ENCODE measurements around the gene IL11RA.
"Not testable (repeated sequence)": the region's sequence is repeated elsewhere in the genome, so short reads cannot be mapped to it uniquely, and the experiment has no call there.

Gene IL11RA

DNA sequence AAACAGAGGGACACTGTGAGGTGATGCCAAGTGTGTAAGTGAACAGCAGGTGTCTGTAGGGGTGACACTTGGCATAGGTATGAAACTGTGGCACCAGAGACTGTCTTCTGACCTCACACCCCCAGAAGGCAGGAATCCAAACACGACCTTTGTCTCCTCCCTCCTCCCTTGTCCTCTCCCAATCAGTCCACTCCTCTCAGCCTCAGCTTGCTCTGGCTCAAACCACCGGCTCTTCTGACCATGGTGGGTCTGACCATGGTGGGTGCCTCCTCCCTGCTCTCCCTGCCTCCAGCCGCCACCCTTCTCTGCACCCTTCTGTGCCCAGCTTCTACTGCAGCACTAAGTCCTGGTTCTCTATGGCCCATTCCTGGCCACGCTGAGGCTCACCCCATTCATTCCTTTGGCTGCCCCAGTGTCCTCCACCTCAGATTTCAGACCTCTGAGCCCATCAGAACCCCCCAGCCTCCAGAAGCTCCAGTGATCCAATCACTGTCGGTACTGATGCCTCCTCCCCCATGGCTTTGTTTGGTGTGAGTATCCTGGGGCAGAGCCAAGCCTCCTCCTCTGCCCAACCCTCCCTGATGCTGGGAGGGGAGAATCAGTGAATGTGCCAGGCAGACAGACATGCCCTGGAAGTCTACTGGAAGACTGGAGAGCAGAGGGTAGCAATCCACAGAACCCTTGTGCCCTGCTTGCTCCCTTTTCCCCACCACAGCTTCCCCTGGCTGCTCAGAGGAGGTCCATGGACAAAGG lies 21.4 kb upstream of the IL11RA start:
- DNase-seq = no peak

DNA sequence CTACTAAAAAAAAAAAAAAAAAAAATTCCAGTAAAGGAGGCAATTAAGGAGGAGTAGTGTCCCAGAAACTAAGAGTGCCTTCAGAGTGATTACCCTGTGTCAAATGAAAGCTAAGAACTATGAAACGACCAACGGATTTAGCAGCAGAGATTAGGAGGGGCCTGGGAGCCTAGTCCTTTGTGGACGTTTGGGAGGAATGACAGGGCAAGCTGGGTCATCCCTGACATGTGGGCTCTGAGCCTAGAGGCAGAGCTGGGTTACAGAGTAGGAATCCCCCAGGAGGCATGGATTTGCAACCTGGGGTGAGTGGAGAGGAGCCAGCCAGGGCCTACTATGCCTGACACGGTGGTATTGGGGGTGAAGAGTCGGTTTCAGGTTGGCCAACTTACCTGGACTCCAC lies 18.8 kb upstream of the IL11RA start:
- no peak for DNase-seq

DNA sequence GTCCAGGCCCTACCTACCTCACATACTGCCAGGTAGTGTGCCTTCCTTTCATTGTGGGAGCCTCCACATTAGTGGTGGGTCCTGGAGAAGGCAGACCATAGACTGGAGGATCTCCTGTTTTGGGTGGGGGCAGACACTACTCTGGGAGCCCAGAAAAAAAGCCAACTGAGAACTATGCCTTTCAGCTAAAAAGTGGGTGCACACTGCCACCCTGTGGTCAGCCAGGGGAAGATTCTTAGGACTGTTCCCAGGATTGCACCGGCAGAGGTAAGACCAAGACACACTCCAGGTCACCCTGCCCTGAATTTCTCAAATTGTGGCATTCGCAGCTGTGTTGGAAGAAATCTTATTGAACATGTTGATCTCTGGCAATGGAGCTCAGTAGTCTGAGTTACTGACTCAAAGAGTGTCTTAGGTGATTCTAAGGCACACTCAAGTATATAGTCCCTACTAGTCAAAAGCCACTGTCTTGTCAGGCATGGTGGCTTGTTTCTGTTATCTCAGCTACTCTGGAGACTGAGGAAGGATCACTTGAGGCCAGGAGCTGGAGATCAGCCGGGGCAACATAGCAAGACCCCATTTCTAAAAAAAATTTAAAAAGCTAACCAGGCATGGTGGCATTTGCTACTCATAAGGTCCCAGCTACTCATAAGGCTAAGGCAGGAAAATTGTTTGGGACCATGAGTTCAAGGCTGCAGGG lies 18.0 kb upstream of the IL11RA start:
- peak; percentile 81 for DNase-seq

DNA sequence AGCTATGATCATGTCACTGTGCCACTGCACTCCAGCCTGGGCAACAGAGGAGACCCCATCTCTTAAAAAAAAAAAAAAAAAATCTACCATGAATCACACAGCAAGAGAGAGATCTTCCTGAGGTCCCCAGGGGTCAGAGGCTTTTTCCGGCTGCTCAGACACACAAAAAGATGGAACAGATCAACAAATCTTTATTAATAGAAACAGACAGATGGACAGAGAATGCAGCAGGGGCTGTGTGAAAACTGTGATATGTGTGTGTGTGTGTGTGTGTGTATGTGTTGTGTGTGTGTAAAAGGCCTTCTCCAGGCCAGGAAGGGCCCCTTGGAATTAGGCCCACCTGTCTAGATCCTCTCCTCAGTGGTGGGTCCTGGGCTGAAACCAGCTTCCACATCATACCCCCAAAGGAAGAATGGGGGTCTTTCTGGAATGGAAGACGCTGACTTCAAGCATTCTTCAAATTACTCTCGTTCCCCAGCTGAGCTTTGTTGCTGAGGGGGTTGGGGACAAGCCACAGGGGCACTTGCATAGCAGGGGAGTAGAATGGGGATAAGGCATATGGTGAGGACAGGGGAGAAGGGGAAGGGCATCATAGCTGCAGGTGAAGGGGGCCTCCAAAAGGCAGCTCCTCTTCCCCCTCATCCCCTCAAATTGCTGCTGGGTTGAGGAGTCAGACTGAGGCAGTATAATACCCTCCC lies 17.3 kb upstream of the IL11RA start:
- DNase-seq = no peak

DNA sequence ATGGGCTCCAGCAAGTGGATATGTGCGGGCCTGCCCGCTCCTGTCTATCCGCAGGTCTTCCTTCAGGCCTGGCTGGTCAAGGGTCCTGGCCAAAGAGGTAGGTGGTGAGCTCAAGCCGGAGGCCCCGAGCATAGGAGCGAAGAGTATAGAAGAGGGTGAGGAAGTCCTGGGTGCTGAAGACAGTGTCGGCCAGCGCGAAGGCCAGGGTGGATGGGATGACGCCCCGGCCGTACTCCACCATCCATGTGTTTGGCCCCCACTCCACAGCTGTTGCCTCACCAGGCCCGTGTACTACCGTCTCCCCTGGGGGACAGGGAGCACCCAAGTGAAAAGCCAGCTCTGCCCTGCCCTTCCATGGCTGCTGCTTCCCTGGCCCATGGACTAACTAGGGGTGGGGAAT lies 16.4 kb upstream of the IL11RA start:
- DNase-seq = no peak

DNA sequence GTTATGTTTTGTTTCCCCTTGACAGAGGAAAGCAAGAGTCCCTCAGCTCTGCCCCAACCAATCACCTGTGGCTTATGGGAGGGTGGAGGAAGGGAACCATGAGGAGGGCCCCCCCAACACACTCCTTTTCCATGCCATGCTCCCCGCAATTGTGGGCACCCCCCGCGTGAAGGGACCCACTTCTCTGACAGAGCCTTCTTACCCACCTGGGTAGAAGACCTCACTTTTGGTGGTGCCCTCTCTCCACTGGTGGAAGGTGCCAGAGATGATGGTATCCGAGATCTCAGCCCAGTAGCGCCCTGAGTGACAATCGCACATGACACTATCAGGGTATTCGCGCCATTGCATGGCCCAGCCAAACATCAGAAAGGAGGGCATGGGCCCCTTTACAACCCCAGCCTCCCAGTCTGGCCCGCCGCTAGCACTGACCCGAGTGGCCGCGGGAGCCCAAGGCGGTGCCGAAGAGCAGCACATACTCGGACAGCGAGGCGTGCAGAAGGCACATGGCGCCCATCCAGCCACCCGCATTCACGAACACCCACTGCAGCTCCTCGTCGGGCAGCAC lies 15.1 kb upstream of the IL11RA start:
- DNase-seq = peak; percentile 51

DNA sequence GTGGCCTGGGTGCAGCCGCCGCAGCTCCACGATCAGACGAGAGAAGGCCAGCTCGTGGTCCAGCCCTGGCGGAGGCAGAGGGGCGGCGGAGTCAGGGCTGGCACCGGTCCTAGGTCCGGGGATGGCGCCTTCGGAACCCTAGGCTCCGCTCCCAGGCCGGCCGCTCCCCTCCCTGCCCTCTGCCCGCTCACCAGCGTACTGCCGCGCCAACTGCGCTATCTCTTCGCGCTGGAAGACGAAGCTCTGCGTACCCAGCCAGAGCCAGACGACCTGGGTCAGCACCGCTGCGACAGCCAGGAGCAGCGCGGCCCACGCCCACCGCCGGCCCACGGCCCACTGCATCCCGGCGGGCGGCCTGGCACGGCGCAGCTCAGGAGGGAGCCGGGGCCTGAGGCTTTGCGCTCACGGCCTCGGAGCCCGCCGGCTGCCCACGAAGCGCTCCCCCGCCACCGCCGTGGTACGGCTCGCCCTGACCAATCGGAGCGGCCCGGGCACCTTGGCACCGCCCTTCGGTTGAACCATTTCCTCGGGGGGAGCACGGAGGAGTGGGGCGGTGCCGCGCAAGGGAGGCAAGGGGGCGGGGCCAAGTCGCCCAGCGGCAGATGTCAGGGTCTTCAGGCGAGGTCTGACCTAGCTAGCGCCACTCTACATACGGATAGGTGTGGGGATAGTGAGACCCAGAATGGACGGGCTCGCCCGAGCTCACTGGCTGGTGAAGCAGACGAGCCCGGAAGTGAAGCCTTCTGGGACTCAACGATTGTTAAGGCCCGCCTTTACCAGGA lies 14.4 kb upstream of the IL11RA start, which contains the start of gene SIGMAR1:
TSS of gene SIGMAR1 (minus strand) at position 432 of the 782 bp plus-strand sequence. CDS start at position 342, 90 bp downstream.
- DNase-seq = peak; percentile 96

DNA sequence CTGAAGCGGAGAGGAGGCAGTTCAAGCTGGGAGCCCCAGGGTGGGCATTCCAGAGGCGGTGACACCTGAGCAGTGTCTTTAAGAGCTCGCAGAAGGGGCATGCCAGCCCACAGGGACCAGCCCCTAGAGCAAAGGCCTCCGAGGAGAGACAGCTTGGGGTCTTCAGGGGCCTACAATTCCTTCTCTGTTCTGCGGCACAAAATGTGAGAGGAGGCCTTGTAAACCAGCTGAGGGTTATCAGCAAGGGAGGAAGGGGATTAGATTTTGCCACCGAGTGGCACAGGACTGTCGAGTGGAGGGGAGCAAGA lies 13.9 kb upstream of the IL11RA start:
- DNase-seq = no peak

DNA sequence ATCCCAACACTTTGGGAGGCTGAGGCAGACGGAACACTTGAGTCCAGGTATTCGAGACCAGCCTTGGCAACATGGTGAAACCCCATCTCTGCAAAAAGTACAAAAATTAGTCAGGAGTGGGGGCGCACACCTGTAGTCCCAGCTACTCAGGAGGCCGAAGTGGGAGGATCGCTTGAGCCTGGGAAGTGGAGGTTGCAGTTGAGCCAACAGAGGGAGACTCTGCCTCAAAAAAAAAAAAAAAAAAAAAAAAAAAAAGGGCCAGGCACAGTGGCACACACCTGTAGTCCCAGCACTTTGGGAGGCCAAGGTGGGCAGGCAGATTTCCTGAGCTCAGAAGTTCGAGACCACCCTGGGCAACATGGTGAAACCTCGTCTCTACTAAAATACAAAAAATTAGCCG lies 12.7 kb upstream of the IL11RA start:
- DNase-seq = not testable (repeated sequence)

DNA sequence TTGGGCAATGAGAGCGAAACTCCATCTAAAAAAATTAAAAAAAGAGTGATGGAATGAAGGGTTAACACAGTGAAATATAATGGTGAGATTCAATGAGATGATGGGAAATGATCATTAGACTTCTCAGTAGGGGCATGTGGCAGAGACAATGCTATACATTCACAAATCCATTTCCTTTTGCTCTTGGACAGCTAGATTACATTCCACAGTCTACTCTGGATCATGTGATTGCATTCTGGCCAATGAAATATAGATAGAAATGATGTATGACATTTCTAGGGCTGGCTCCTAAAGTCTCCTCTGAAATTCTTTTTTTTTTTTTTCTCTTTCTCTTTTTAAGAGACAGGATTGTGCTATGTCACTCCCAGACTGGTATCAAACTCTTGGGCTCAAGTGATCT lies 9.3 kb upstream of the IL11RA start:
- no peak for DNase-seq

DNA sequence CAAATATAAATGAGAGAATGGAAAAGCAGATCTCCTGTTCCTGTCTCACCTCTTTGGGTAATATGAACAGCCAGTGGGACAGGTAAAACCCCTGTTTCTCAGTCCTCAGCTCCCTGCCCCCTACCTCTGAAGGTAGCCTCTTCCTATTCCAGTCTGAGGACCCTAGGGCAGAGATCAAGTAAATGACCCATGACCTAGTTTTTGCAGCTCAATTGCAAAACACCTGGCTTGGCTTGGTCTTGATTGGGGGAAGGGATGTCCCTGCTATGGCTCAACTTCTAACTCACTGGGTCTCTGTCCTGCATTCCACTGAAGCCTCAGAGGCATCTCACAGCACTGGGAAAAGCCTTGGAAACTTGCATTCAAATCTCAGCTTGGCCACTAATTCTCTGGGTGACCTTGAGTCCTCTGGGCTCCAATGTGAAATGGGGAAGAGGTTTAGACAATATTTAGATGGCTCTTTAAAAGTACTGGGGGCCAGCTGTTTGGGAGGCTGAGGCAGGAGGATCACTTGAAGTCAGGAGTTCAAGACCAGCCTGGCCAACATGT lies 7.1 kb upstream of the IL11RA start:
- no peak for DNase-seq

DNA sequence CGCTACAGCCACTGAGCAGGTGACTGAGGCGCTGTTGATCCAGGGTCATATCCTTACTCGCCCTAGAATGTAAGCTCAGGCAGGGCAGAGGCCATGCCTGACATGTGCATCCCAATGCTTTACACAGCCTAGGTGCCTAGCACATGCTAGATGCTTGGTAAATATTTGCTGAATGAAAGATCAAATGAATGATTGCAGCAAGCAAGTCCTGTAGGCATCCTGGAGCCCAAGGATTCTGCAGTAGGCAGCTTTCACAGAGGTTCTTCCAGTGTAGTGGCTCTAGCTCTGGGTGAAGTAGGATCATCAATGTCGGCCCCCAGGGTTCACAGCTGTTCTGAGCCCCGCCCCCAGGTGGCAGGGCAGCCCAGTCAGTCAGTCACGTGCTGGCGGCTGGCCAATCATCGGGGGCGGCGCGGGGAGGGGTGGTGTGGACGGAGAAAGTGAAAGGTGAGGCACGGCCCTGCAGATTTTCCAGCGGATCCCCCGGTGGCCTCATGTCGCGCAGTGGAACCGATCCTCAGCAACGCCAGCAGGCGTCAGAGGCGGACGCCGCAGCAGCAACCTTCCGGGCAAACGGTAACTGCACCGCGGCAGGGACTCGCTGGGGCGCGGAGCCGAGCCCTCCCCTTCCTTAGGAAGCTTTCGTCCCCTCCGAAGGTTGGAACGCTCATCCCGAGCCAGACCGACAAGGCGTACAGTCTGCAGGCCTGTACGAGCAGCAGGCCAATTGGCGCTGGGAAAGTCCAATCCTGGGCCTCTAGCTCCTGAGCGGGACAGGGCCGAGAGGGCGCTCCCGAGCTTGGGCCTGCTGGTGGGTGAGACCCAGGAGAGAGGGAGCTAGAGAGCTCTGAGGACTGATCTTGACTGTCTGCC lies 5.5 kb upstream of the IL11RA start, which contains the start of gene GALT:
TSS of gene GALT (plus strand) at position 465 of the 873 bp plus-strand sequence. CDS start at position 495, 30 bp downstream.
- peak; percentile 98 for DNase-seq

DNA sequence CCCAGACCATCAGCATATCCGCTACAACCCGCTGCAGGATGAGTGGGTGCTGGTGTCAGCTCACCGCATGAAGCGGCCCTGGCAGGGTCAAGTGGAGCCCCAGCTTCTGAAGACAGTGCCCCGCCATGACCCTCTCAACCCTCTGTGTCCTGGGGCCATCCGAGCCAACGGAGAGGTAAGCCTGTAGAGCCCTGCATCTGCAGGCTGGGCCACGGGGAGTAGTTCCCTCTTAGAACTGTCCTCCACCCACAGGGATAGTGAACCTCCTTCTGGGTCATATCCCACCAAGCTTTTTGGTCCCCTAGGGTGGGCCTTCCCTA lies 4.9 kb upstream of the IL11RA start:
- DNase-seq = no peak

DNA sequence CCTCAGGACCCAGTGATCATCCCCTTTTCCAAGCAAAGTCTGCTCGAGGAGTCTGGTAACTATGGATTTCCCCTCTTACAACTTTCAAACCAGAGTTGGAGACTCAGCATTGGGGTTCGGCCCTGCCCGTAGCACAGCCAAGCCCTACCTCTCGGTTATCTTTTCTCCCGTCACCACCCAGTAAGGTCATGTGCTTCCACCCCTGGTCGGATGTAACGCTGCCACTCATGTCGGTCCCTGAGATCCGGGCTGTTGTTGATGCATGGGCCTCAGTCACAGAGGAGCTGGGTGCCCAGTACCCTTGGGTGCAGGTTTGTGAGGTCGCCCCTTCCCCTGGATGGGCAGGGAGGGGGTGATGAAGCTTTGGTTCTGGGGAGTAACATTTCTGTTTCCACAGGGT lies 4.3 kb upstream of the IL11RA start:
- DNase-seq = no peak

DNA sequence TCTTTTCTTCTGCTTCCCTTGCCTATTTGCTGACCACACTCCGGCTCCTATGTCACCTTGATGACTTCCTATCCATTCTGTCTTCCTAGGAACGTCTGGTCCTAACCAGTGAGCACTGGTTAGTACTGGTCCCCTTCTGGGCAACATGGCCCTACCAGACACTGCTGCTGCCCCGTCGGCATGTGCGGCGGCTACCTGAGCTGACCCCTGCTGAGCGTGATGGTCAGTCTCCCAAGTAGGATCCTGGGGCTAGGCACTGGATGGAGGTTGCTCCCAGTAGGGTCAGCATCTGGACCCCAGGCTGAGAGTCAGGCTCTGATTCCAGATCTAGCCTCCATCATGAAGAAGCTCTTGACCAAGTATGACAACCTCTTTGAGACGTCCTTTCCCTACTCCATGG lies 3.3 kb upstream of the IL11RA start:
- DNase-seq = no peak

DNA sequence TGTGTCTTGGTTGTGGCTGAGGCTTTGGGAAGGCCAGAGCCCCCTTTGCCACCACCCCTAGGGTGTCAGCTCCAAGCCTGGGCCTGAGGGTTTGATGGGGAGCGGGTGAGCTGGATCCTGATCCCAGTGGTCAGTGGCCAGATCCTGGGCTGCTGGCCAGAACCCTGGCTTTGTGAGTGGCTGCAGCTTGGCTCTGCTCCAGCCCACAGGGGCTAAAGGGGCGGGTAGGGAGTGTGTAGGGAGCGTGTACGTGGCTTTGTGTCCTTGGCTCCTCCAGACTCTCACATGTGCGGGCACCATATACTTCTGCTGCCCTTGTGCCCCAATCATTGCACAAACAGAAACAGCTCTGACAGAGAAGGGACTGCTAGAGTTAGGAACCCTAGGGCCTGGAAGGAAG lies 1.2 kb upstream of the IL11RA start:
- DNase-seq = no peak

DNA sequence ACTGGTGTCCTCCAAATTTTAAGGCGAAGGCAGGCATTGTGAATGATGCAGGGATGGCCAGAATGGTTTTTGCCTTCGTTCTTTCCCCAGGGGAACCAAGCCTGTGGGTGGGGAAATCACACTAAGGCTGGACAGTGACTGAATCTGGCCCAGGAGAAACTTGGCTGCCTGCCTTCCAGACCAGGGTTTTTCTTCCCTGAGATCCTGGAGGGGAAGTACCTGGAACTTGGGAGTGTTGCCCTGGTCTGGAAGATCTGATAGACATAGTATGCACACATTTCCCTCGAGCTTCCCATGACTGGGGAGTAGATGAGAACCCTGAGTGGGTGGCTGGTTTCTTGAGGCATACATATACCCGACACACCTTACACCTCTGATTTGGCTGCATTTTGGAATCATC lies 664 bp upstream of the IL11RA start:
- no peak for DNase-seq

DNA sequence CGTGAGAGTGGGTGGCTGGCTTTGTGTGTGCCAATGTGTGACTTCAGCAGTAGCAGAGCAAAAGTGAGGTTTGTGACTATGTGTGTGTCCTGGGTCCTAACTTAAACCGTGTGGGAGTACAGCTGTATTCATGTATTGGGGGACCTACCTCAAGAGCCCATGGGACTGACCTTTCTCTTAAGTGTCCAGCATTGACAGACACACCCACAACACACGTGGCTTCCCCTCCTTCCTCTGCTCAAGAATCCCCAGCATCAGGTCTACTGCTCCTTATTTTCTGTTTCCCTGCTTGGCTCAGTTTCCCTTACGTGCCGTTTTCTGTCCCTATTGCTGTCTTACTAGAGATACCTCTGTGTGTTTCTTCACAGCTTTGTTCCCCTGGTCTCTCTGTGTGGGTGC lies 616 bp downstream of the IL11RA start:
- no peak for DNase-seq

DNA sequence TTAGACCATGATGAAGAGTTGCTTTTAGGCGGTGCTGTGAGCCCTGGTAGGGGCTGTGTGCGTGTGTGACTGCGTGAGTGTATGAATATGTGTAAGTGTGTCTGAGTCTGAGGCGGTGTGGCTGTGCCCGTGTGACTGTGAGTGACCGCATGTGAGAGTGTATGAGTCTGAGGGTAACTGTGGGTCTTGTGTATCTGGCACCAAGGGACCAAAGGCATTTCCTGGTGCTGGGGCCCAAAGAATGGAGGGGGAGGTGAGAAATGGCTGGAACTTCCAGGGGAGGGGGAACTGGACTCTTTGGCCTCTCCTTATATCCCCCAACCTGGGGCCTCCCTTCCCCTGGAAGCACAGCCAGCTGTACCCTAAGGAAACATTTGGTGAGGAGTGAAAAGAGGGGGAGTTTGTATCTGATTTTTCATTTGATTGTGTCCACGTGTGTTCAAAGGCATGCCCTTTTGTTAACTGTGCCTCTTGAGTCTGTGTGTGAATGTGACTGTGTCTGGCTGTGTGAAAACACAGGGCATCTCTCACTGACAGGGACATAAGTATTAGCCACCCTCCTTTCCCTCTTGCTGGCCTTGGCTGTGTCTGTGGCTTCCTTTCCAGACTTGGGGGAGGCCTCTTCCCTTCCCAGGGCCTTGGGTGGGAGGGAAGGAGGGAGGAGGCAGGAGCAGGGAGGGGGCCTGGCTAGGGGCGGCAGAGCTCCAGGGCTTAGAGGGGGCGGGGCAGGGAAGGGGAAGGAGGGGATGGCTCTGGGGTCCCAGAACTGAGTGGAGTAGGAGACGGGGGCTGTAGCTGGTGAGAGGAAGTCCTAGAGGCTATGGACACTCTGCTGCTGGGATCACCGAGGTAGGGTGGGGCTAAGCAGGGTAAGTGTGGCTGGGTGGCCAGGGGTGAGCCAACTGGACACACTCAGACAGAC lies 1.4 kb downstream of the IL11RA start:
- no peak for DNase-seq

DNA sequence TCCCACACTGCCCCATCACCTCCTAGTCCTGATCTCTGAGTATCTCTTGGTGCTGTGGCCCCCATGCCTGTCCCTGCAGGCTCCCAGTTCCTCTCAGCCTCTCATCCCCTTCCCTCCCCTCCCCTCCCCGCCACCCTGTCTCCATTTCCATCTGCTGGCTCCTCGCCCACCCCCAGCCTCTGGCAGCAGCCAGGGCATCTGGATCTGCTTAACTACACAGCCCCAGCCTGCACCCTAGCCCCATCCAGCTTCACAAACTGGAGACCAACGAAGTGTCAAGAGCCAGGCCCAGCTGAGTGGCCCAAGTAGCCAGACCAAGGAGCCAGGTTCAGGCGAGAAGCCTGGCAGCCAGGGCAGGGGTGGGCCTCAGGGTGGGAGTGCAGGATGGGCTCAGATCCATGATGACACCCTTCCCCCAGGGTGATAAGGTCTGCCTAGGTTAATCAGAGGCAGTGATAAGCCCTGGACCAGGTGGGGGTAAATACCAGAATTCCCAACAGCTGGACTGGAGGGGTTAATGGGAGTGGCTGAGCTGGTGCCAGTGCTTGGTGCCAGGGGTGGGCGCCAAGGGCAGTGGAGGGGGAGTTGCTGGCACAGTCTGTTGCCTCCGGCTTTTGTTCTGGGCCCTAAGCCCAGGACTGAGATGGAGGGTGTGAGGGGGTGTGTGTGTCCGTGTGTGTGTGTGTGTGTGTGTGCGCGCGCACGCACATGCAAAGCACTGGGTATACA lies 2.5 kb downstream of the IL11RA start:
- no peak for DNase-seq
